Measurements from ENCODE around the gene CHRNG. TPM values are rescaled to one million over a fixed set of nuclear protein-coding genes. Genes with fewer than 3 reads are reported as not detected.

Gene CHRNG
- total RNA-seq, 1 experiment from 2014 or later = not detected

- POLR2A ChIA-PET = no interaction called here
- no peaks in the 10 kb centered on the region for H3K36me3 ChIP-seq (ENCODE audit: control insufficient read depth, insufficient read depth, low read length)
- no peak overlapping the region for H3K4me3 Mint-ChIP-seq (ENCODE audit: unreplicated experiment)
- H3K27me3 Mint-ChIP-seq (ENCODE audit: insufficient read depth, unreplicated experiment) = no peaks in the 10 kb centered on the region
- no peaks in the 10 kb centered on the region for H3K9me3 ChIP-seq
- no peak for DNase-seq
- no peak overlapping the region for H3K4me3 ChIP-seq (ENCODE audit: low read depth, low read length)
- H3K27me3 ChIP-seq (replicated peaks; ENCODE audit: control insufficient read depth, insufficient read depth, low read length) = no peaks in the 10 kb centered on the region
- H3K36me3 Mint-ChIP-seq (ENCODE audit: insufficient read depth, unreplicated experiment) = peaks cover 19% of the 10 kb centered on the region
- TF ChIP-seq, protein P1, sequence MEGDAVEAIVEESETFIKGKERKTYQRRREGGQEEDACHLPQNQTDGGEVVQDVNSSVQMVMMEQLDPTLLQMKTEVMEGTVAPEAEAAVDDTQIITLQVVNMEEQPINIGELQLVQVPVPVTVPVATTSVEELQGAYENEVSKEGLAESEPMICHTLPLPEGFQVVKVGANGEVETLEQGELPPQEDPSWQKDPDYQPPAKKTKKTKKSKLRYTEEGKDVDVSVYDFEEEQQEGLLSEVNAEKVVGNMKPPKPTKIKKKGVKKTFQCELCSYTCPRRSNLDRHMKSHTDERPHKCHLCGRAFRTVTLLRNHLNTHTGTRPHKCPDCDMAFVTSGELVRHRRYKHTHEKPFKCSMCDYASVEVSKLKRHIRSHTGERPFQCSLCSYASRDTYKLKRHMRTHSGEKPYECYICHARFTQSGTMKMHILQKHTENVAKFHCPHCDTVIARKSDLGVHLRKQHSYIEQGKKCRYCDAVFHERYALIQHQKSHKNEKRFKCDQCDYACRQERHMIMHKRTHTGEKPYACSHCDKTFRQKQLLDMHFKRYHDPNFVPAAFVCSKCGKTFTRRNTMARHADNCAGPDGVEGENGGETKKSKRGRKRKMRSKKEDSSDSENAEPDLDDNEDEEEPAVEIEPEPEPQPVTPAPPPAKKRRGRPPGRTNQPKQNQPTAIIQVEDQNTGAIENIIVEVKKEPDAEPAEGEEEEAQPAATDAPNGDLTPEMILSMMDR (IDR thresholded peaks at IDR 0.05; ENCODE audit: insufficient read depth in 1 of 2, low read depth in 1 of 2, low read length in 1 of 2, severe bottlenecking in 1 of 2, unreplicated experiment in 1 of 2) = no peak
- intact Hi-C loops (cut with micrococcal nuclease; ENCODE audit: unreplicated experiment) = no loop called here
- CTCF ChIA-PET = no interaction called here
- no peaks in the 10 kb centered on the region for H3K4me1 ChIP-seq
- H3K27ac Mint-ChIP-seq (ENCODE audit: unreplicated experiment) = no peak overlapping the region
- no peaks in the 10 kb centered on the region for H3K4me1 Mint-ChIP-seq (ENCODE audit: low read depth, unreplicated experiment)
- H3K9me3 Mint-ChIP-seq (ENCODE audit: unreplicated experiment) = no peaks in the 10 kb centered on the region
- BruUV-seq (replicated peaks) = no TSS peak
Measured at GRCh38 chr2:232543491-232543890, 4.0 kb downstream of the CHRNG start.

DNA sequence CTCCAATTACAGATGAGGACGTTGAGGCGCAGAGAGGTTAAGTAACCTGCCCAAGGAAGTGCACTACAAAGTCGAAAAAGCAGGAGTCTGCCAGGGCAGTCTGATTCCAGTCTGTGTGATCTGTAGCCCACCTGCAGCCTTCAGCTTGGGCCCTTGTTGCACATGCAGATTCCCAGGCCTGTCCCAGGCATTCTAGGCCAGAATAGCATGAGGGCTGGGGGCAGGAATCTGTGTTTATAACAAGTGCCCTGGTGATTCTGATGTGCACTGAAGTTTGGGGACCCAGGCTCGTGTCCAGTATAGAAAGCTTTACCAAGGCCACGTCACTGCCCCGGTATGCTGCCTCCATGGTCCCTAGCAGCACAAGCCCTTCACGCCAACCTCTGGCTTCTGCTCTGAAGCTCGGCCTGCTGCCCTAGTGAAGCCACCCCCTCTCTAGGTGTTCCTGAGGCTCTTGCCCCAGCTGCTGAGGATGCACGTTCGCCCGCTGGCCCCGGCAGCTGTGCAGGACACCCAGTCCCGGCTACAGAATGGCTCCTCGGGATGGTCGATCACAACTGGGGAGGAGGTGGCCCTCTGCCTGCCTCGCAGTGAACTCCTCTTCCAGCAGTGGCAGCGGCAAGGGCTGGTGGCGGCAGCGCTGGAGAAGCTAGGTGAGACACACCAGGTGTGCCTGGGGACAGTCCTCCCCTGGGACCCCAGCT lies 4.6 kb downstream of the CHRNG start:
- intact Hi-C loops (cut with micrococcal nuclease; ENCODE audit: unreplicated experiment) = no loop called here
- TF ChIP-seq, protein P1 (IDR thresholded peaks at IDR 0.05; ENCODE audit: insufficient read depth in 1 of 2, low read depth in 1 of 2, low read length in 1 of 2, severe bottlenecking in 1 of 2, unreplicated experiment in 1 of 2) = no peak
- Histone ChIP-seq H3K4me1 (no peaks in the 10 kb centered on the region), H3K27me3 (replicated peaks; ENCODE audit: control insufficient read depth, insufficient read depth, low read length) (no peaks in the 10 kb centered on the region), H3K4me3 (ENCODE audit: low read depth, low read length) (no peak overlapping the region), H3K36me3 (ENCODE audit: control insufficient read depth, insufficient read depth, low read length) (no peaks in the 10 kb centered on the region), H3K9me3 (no peaks in the 10 kb centered on the region)
- Mint-ChIP-seq H3K4me1 (ENCODE audit: low read depth, unreplicated experiment) (no peaks in the 10 kb centered on the region), H3K4me3 (ENCODE audit: unreplicated experiment) (no peak overlapping the region), H3K27ac (ENCODE audit: unreplicated experiment) (no peak overlapping the region), H3K27me3 (ENCODE audit: insufficient read depth, unreplicated experiment) (no peaks in the 10 kb centered on the region), H3K36me3 (ENCODE audit: insufficient read depth, unreplicated experiment) (peaks cover 22% of the 10 kb centered on the region), H3K9me3 (ENCODE audit: unreplicated experiment) (no peaks in the 10 kb centered on the region)
- DNase-seq = no peak
- BruUV-seq (replicated peaks) = no TSS peak
- ChIA-PET CTCF (no interaction called here), POLR2A (no interaction called here)

DNA sequence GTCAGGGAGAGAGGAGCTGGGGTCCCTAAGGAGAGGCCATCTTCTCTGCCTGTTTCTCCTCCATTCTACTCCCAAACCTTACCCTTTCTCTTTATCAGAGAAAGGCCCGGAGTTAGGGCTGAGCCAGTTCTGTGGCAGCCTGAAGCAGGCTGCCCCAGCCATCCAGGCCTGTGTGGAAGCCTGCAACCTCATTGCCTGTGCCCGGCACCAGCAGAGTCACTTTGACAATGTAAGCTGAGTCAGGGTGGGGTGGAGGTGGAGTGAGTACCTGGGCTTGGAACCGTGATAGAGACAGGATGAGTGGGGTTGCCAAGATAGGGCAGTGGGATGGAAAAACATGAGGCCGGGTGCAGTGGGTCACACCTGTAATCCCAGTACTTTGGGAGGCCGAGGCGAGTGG lies 5.2 kb downstream of the CHRNG start:
- ChIA-PET POLR2A (no interaction called here), CTCF (no interaction called here)
- Histone ChIP-seq H3K4me1 (no peaks in the 10 kb centered on the region), H3K4me3 (ENCODE audit: low read depth, low read length) (no peak overlapping the region), H3K27me3 (replicated peaks; ENCODE audit: control insufficient read depth, insufficient read depth, low read length) (no peaks in the 10 kb centered on the region), H3K9me3 (no peaks in the 10 kb centered on the region), H3K36me3 (ENCODE audit: control insufficient read depth, insufficient read depth, low read length) (no peaks in the 10 kb centered on the region)
- Mint-ChIP-seq H3K27me3 (ENCODE audit: insufficient read depth, unreplicated experiment) (no peaks in the 10 kb centered on the region), H3K36me3 (ENCODE audit: insufficient read depth, unreplicated experiment) (peaks cover 22% of the 10 kb centered on the region), H3K27ac (ENCODE audit: unreplicated experiment) (no peak overlapping the region), H3K4me1 (ENCODE audit: low read depth, unreplicated experiment) (no peaks in the 10 kb centered on the region), H3K9me3 (ENCODE audit: unreplicated experiment) (no peaks in the 10 kb centered on the region), H3K4me3 (ENCODE audit: unreplicated experiment) (no peak overlapping the region)
- no TSS peak for BruUV-seq (replicated peaks)
- TF ChIP-seq, protein P1 (IDR thresholded peaks at IDR 0.05; ENCODE audit: insufficient read depth in 1 of 2, low read depth in 1 of 2, low read length in 1 of 2, severe bottlenecking in 1 of 2, unreplicated experiment in 1 of 2) = no peak
- no peak for DNase-seq
- intact Hi-C loops (cut with micrococcal nuclease; ENCODE audit: unreplicated experiment) = no loop called here
